HG03378 (cell line): ENCODE measurements around the gene ACP4.

ENCODE experiments used
- ATAC-seq: cut with Tn5 transposase; IDR thresholded peaks from one replicate; pipeline ENCODE4 v1.9.1; 2021; ENCODE audit warnings: mild to moderate bottlenecking, moderate library complexity; ENCODE audit not compliant: unreplicated experiment

The ACP4 gene

GRCh38 chr19:50820549-50821247 is 30.5 kb downstream of the ACP4 start:
- no peak for ATAC-seq

- no peak for ATAC-seq
These were observed 31.0 kb downstream of the ACP4 start for GRCh38 chr19:50821248-50821612.

- no peak for ATAC-seq
These were observed 31.4 kb downstream of the ACP4 start for GRCh38 chr19:50821622-50822021.

DNA sequence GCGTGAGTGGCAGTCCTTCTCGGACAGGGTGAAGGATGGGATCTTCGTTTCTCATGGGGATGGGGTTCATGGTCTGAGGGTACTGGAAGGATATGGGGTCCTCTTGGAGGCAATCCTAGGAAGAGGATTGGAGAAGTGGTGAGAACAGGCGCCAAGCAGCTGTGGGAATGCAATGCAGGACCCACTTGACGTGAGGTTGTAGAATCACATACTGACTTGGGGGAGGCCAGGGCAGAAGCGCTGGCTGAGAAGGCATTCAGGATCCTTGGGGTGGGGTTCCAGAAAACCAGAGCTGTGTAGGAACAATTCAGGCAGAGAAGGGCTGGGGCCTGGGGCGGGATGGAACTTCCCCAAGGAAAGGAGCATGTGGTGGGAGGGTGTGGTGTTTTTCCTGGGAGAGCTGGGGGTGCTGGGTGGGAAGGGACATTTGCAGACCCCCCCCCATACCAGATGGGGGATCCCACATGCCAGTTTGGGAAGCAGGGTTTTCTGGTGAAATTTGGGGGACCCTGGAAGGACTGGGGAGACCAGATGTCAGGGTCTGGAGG is 32.5 kb downstream of the ACP4 start:
- no peak for ATAC-seq

DNA sequence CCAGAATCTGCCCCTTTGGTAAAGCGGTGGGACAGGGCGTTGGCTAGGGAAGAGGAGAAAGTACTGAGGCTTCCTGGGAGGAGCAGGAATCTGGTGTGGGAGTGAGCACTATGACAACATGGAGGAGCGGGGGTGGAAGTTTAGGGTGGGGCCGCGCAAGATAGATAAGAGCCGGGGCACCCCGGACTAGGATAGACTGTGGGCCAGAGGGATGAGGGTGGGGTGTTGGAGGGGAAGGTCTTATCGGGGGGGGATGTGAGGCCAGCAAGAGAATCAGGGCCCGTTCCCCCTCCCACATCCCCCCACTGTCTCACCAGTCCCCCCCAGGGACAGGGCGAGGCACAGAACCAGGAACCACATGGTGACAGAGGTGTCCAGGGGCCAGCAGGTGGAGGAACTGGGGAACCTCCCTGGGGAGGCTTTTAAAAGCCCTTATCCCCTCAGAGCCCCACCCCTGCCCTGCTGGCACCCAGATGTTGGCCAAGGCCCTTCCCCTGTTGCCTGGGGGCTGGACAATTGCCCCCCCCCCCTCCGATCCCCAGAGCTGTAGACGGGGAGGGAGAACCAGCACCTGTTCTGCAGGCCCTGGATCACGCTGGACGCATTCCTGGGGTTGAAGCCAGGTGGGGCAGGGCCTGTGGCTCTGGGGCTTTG is 33.3 kb downstream of the ACP4 start, which contains the start of gene KLK1:
Gene KLK1, minus strand, starts transcription at position 399 of the 654 bp plus-strand sequence. Its CDS starts 39 bp downstream, at position 360.
- no peak for ATAC-seq

- no peak for ATAC-seq
These were observed 36.5 kb downstream of the ACP4 start for GRCh38 chr19:50826492-50827240.

- ATAC-seq: no peak
These were observed 37.3 kb downstream of the ACP4 start for GRCh38 chr19:50827476-50827875.

GRCh38 chr19:50829801-50830200 is 39.6 kb downstream of the ACP4 start:
- ATAC-seq: no peak

DNA sequence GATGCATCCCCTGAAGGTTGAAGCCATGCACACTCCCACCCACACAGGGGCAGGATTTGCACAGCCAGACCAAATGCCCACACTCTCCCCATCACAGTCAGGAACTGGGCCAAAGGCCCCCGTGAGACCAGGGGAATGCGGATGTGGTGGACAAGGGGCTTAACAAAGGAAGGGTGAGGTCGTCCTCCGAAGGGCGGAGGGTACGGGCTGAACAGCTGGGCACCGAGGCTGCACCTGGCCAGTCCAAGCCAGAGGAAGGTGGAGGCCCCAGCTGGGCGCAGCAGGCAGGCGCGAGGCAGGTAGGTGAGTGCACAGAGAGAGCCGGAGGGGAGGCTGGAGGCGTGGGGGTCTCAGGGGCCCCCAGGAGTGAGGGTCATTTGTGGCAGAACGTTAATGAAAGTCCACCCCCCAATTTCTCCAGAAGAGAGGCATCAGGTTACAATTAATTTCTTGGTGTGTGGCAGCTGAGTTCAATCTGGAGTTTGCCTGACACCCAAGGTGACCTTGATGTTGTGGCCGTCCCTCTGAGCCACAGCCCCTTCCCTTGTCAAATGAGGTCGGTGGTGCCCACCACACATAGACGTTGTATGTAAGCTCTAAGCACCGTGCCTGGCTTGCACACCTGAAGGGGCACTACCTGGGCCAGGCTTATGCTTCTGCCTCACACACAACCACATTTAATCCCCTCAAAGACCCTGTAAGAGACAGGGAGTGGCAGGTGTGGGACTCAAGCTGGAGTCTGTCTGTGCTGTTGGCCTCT is 40.2 kb downstream of the ACP4 start:
- ATAC-seq: no peak

- ATAC-seq: no peak
These were observed 40.8 kb downstream of the ACP4 start for GRCh38 chr19:50831026-50831396.

DNA sequence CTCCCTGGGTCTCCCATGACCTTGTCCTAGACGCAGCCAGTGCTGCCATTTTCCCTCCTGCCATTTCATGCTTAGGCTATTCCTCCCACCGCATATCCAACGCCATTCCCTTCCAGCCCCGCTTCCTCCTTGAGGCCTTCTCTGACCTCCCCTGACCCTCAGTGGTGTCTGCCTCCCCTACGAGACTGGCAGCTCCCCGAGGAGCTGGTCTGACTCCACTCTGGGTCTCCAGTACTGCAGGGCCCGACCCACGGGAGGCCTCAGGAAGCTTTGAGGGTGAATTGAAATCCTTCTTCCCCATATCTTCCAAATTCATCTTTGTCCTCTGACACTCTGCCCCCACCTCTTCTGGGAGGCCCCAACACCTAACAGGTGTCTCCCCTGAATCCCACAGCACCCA is 42.5 kb downstream of the ACP4 start:
- no peak for ATAC-seq

DNA sequence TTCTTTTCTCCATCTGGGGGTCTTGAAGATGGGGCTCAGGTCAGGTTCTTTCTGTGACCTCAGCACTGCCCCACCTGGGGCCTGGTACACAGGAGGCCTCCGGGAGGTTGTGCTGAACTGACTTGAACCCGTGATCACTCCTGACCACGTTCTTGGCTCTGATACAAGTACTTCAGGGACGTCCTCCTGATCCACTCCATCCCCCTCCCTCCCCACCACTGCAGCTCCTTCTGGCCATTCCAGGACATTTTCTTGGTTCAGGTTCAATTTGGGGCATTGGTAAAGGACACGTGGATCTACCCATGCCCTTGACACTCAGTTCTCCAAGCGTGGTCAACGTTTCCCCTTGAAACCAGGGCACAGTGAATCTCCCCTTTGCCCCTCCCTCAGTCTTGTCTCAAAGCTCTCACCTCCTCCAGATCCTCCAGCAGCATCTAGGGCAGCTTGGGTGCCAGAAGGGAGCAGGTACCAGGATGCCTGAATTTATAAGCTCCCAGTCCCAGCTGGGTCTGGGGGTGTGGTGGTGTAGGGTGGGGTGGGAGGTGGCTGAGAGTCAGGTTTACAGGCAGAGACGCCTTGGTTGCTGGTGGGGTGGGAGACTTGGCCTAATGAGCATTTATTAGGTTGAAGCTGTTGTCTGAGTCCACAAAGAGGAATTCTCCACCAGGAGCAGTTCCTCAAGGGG is 43.0 kb downstream of the ACP4 start, which contains the start of gene KLK15:
Gene KLK15, minus strand, starts transcription at position 458 of the 685 bp plus-strand sequence. CDS start 2,082 bp downstream, outside the sequence.
- ATAC-seq: no peak

GRCh38 chr19:50833802-50834167 is 43.6 kb downstream of the ACP4 start:
- no peak for ATAC-seq

GRCh38 chr19:50835103-50835784 is 45.0 kb downstream of the ACP4 start:
- no peak for ATAC-seq

DNA sequence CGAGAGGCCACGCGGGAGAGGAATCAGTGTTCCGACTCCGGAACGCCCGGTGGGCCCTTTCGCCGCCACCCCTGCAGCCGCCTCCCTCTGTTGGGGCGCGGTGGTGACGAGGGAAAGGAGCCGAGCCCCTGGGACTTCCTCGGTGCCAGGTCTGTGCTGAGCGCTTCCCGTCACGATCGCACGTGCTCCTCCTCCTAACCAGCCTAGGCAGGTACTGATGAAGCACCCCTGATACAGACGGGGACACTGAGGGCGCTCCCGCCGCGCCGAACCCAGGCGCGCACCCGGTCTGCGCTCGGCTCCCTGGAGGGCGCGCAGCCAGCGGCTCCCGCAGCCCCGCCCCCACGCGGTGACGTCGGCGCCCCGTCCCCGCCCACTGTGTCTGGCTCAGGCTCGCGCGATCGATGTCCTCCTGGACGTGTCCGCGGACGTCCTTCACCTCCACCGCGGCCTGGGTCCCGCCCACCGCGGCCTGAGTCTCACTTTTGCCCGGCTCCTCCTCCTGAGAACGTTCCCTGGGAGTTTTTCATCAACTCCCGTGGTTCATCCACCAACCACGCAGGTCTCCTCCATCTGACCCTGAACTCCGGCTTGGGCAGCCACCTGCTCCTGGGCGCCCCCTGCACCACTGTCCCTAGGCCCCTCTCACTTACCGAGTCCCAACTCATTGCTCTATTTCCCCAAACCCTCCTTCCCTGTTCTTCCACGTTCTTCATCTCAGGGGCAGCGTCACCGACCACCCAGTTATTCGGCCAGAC is 45.7 kb downstream of the ACP4 start:
- peak; percentile 45 for ATAC-seq

- no peak for ATAC-seq
These were observed 46.5 kb downstream of the ACP4 start for GRCh38 chr19:50836543-50837195.

- no peak for ATAC-seq
These were observed 47.1 kb downstream of the ACP4 start for GRCh38 chr19:50837300-50837699.

GRCh38 chr19:50838239-50838638 is 48.0 kb downstream of the ACP4 start:
- no peak for ATAC-seq
